Lower leg skin (tissue), 4 donors: ENCODE results near the gene WHAMM. TPM values are rescaled to one million over a fixed set of nuclear protein-coding genes. Genes with fewer than 3 reads are reported as not detected.

Experiments used
- DNase-seq, 2 donors: peaks; one replicate each; pipeline ENCODE4 v3.0.0-alpha.2; 2019; ENCODE audit warnings: low spot score in 2 of 2
- H3K4me3 ChIP-seq: fragments of 200-600 bp; sonication (generic); 2 replicates; pipeline ENCODE4 v1.5.1; 2017; ENCODE audit warnings: mild to moderate bottlenecking, low read depth; ENCODE audit not compliant: poor library complexity, severe bottlenecking
- CTCF ChIP-seq, 3 donors: fragments of 450-650 bp; IDR thresholded peaks; one replicate each; pipeline ENCODE4 v1.5.1; 2016; ENCODE audit warnings: antibody characterized with exemption in 3 of 3, mild to moderate bottlenecking in 3 of 3, moderate library complexity in 2 of 3
- POLR2A ChIP-seq, 2 donors: fragments of 450-650 bp; IDR thresholded peaks; one replicate each; pipeline ENCODE4 v1.6.1; 2016 to 2017; ENCODE audit warnings: antibody characterized with exemption in 2 of 2, mild to moderate bottlenecking in 1 of 2, moderate library complexity in 1 of 2
- WGBS, 2 donors: methylation state at CpG; one replicate each; pipeline ENCODE4 v1.1.5; 2018; 5-methylcytosine and 5-hydroxymethylcytosine counted together
- intact Hi-C: fragments of 100-400 bp; cut with DNase I; formaldehyde crosslinking; loops from one replicate; pipeline ENCODE4 v1.15.0; 2023; ENCODE audit warnings: low total_unique reads
- total RNA-seq, 4 donors: library from RNA; depleted of rRNA; stranded (reverse); fragments of >200 nt; gene quantifications; one replicate each; pipeline ENCODE4 v1.1.0, GENCODE V29; 2016

Gene WHAMM
- total RNA-seq, 4 donors from 2014 or later: 11.0 to 20.0 (median 11.4) TPM

DNA sequence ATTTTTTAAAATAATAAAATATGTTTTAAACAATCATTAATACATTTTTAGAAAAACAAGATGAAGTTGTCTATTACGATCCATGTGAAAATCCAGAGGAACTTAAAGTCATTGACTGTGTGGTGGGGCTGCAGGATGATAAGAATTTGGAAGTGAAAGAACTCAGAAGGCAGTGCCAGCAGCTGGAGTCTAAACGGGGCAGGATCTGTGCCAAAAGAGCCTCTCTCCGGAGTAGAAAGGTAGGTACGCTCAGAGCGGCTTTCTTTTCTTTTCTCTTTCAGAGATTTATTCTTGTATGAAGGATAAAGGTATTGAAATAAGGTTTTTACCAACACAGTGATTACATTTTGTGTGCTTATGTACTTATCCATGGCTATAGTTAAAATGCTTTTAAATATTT, 13.6 kb downstream of the WHAMM start:
- no peak overlapping the region for H3K4me3 ChIP-seq
- DNase-seq: no peak
- TF ChIP-seq CTCF (IDR thresholded peaks at IDR 0.05) (no peak), POLR2A (IDR thresholded peaks at IDR 0.05) (no peak)
- 79 to 83% methylated on average over 5 of the region's 5 CpGs for WGBS, 2 donors
- intact Hi-C loops: no loop called here

- H3K4me3 ChIP-seq: no peak overlapping the region
- DNase-seq: no peak
- no peak for TF ChIP-seq CTCF (IDR thresholded peaks at IDR 0.05)
- no peak for TF ChIP-seq POLR2A (IDR thresholded peaks at IDR 0.05)
- WGBS, 2 donors: 58 to 71% methylated on average over 1 of the region's 1 CpG
- intact Hi-C loops: no loop called here
Observed at GRCh38 chr15:82828075-82828474, 18.6 kb downstream of the WHAMM start.

DNA sequence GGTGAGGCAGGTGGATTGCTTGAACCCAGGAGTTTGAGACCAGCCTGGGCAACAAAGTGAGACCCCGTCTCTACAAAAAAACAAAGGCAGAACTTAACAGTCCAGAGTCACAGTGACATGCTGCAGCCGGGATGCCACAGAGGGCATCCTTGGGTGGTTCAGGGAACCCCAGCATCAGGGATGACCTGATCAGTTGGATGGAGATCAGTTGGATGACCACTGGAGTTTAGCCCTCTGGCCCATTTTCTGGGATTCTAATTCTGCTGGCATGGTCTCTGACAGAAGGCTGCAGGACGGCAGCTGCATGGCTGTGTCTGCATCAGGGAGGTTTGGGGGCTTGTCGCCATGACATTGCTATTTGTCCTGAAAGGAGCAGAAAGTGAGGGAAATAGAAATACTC, 19.8 kb downstream of the WHAMM start:
- WGBS, 2 donors: 87 to 97% methylated on average over 4 of the region's 4 CpGs
- H3K4me3 ChIP-seq: no peak overlapping the region
- intact Hi-C loops: no loop called here
- DNase-seq: no peak
- TF ChIP-seq CTCF (IDR thresholded peaks at IDR 0.05) (no peak), POLR2A (IDR thresholded peaks at IDR 0.05) (no peak)

DNA sequence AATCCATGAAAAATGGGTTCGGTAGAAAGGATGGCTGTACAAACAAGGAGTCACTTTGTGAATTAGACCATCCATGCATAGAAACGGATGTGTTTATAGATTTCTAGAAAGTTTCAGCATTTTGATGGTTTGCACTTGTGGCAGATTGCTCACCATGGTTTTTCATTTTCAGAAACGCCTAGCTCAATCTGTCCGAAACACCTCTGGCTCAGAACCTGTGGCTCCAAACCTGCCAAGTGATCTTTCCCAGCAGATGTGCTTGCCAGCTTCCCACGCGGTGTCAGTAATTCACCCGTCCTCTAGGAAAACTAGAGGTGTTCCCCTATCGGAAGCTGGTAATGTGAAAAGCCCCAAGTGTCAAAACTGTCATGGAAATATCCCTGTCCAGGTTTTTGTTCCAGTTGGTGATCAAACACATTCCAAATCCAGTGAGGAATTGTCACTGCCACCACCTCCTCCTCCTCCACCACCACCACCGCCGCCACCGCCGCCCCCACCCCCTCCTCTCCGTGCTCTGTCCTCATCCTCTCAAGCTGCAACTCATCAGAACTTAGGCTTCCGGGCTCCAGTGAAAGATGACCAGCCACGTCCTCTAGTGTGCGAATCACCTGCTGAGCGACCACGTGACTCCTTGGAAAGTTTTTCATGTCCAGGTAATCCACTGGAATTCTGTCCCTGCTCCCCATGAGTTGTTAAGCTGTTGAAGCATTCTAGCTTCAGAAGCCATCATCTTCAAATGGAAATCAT, 21.2 kb downstream of the WHAMM start:
- DNase-seq: no peak
- 85 to 86% methylated on average over 18 of the region's 18 CpGs for WGBS, 2 donors
- TF ChIP-seq CTCF (IDR thresholded peaks at IDR 0.05): no peak
- TF ChIP-seq POLR2A (IDR thresholded peaks at IDR 0.05): no peak
- no peak overlapping the region for H3K4me3 ChIP-seq
- intact Hi-C loops: no loop called here

- WGBS, 2 donors: 92 to 93% methylated on average over 5 of the region's 5 CpGs
- DNase-seq: no peak
- H3K4me3 ChIP-seq: no peak overlapping the region
- no peak for TF ChIP-seq POLR2A (IDR thresholded peaks at IDR 0.05)
- intact Hi-C loops: no loop called here
Observed at GRCh38 chr15:82831894-82832600, 22.6 kb downstream of the WHAMM start.

DNA sequence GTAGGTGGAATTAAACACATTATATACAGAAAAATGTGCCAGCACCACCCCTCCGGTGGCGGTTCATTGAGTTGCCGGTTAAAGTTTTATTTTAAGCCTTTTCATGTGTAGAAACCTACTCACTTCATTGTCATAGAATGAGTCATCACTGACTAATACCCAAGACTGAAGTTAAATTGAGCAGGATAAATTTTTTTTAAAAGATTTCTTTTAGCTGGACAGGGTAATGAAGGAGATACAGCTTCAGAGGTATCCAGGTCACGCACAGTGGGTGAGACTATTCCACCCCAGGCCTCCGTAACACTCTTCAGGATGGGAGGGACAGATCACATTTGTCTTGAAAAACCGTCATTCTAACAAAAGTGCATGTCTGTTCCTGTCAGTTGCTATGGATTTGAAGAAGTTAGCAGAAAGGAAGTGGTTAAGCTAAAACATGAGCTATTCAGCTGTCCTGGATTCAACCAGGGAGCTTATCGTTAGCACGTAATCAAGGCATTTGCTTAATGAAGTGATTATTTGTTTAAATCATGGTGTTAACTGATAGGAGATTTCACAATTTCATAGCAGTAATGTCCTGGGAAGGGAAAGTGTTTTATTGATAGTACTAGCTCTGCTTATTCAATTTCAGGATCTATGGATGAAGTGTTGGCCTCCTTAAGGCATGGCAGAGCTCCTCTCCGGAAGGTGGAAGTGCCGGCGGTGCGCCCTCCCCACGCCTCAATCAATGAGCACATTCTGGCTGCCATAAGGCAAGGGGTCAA, 23.4 kb downstream of the WHAMM start:
- 63 to 67% methylated on average over 13 of the region's 13 CpGs for WGBS, 2 donors
- no peak for DNase-seq
- TF ChIP-seq CTCF (IDR thresholded peaks at IDR 0.05) (no peak), POLR2A (IDR thresholded peaks at IDR 0.05) (no peak)
- intact Hi-C loops: no loop called here
- H3K4me3 ChIP-seq: no peak overlapping the region
